IPS DF 4.7 (cell line): ENCODE measurements around the gene SLC3A2.

Experiments
- DNase-seq: peaks from one replicate; pipeline ENCODE4 v3.0.0-alpha.2; 2013; ENCODE audit warnings: low spot score; ENCODE audit errors: extremely low read depth

SLC3A2 gene

GRCh38 chr11:62880231-62880802, 379 bp upstream of the SLC3A2 start:
- no peak for DNase-seq

GRCh38 chr11:62881579-62882430, 1.1 kb downstream of the SLC3A2 start:
- DNase-seq, result no peak

GRCh38 chr11:62882431-62882749, 1.7 kb downstream of the SLC3A2 start:
- DNase-seq, result no peak

- no peak for DNase-seq
Observed at GRCh38 chr11:62882788-62883501, 2.2 kb downstream of the SLC3A2 start.

GRCh38 chr11:62883673-62884072, 3.0 kb downstream of the SLC3A2 start:
- DNase-seq, result no peak

- DNase-seq, result no peak
Observed at GRCh38 chr11:62885137-62885750, 4.5 kb downstream of the SLC3A2 start.

- DNase-seq, result no peak
Observed at GRCh38 chr11:62888406-62888805, 7.7 kb downstream of the SLC3A2 start.

- DNase-seq, result no peak
Observed at GRCh38 chr11:62889126-62889483, 8.4 kb downstream of the SLC3A2 start.

GRCh38 chr11:62889484-62890437, 9.1 kb downstream of the SLC3A2 start:
- DNase-seq, result no peak

GRCh38 chr11:62892077-62892922, 11.6 kb downstream of the SLC3A2 start:
- DNase-seq, result no peak

- no peak for DNase-seq
Observed at GRCh38 chr11:62895501-62895900, 14.8 kb downstream of the SLC3A2 start.

- no peak for DNase-seq
Observed at GRCh38 chr11:62896049-62896448, 15.4 kb downstream of the SLC3A2 start.

- no peak for DNase-seq
Observed at GRCh38 chr11:62897311-62897710, 16.6 kb downstream of the SLC3A2 start.

GRCh38 chr11:62898027-62898426, 17.3 kb downstream of the SLC3A2 start:
- DNase-seq, result no peak

GRCh38 chr11:62902932-62903331, 22.2 kb downstream of the SLC3A2 start:
- DNase-seq, result no peak

- no peak for DNase-seq
Observed at GRCh38 chr11:62905296-62905695, 24.6 kb downstream of the SLC3A2 start.

- no peak for DNase-seq
Observed at GRCh38 chr11:62905927-62906531, 25.3 kb downstream of the SLC3A2 start.

GRCh38 chr11:62908468-62909072, 27.9 kb downstream of the SLC3A2 start:
- DNase-seq, result no peak
